Hepatic stellate cell (primary cell): ENCODE measurements around the gene ACOXL.
A peak's percentile ranks its signal among the peaks of the same experiment; 100 is the strongest.
"Not testable (repeated sequence)": the region's sequence is repeated elsewhere in the genome, so short reads cannot be mapped to it uniquely, and the experiment has no call there.

Source experiments
- DNase-seq: peaks from one replicate; pipeline ENCODE4 v3.0.0; 2011; ENCODE audit warnings: low spot score

ACOXL gene

GRCh38 chr2:111041398-111042202 is 309.2 kb downstream of the ACOXL start:
- no peak for DNase-seq

GRCh38 chr2:111042261-111042660 is 309.9 kb downstream of the ACOXL start:
- no peak for DNase-seq

GRCh38 chr2:111042772-111043771 is 310.7 kb downstream of the ACOXL start:
- no peak for DNase-seq

- no peak for DNase-seq
Observed at GRCh38 chr2:111044066-111044465, 311.7 kb downstream of the ACOXL start.

- not testable (repeated sequence) for DNase-seq
Observed at GRCh38 chr2:111045236-111045635, 312.9 kb downstream of the ACOXL start.

GRCh38 chr2:111045771-111046444 is 313.5 kb downstream of the ACOXL start:
- DNase-seq = no peak

- DNase-seq = no peak
Observed at GRCh38 chr2:111046670-111047069, 314.3 kb downstream of the ACOXL start.

GRCh38 chr2:111048856-111049768 is 316.7 kb downstream of the ACOXL start:
- no peak for DNase-seq

GRCh38 chr2:111049792-111050640 is 317.6 kb downstream of the ACOXL start:
- no peak for DNase-seq

- DNase-seq = no peak
Observed at GRCh38 chr2:111050701-111051376, 318.5 kb downstream of the ACOXL start.

GRCh38 chr2:111052621-111053020 is 320.2 kb downstream of the ACOXL start:
- DNase-seq = no peak

- DNase-seq = no peak
Observed at GRCh38 chr2:111053266-111053665, 320.9 kb downstream of the ACOXL start.

- no peak for DNase-seq
Observed at GRCh38 chr2:111053825-111054515, 321.6 kb downstream of the ACOXL start.

GRCh38 chr2:111054791-111055691 is 322.7 kb downstream of the ACOXL start:
- DNase-seq = peak; percentile 0

GRCh38 chr2:111055735-111056134 is 323.4 kb downstream of the ACOXL start:
- DNase-seq = no peak

GRCh38 chr2:111057045-111057444 is 324.7 kb downstream of the ACOXL start:
- no peak for DNase-seq

GRCh38 chr2:111057721-111058120 is 325.3 kb downstream of the ACOXL start:
- no peak for DNase-seq

- no peak for DNase-seq
Observed at GRCh38 chr2:111058264-111058663, 325.9 kb downstream of the ACOXL start.
